SK-N-SH treated with all-trans-retinoic acid at 6 μM for 48 hours (cell line): ENCODE data around the gene DARS2.

ENCODE experiments used
- ATAC-seq: fragments of 200-7000 bp; cut with Tn5 transposase; 3 replicates; pipeline ENCODE4 v1.9.1; 2020; ENCODE audit warnings: mild to moderate bottlenecking, moderate library complexity
- ARNTL ChIP-seq: fragments of 450-650 bp; formaldehyde crosslinking; IDR thresholded peaks from 2 replicates; pipeline ENCODE4 v1.5.0; 2020; ENCODE audit warnings: low read depth, mild to moderate bottlenecking, moderate library complexity, borderline replicate concordance
- BACH2 ChIP-seq: fragments of 250-450 bp; sonication (Bioruptor Pico); IDR thresholded peaks from 2 replicates; pipeline ENCODE4 v1.9.0; 2021; ENCODE audit warnings: mild to moderate bottlenecking, borderline replicate concordance
- CREB5 ChIP-seq: fragments of 250-450 bp; sonication (Bioruptor Pico); IDR thresholded peaks from 2 replicates; pipeline ENCODE4 v1.5.1; 2020; ENCODE audit warnings: low read depth, mild to moderate bottlenecking, moderate library complexity
- CSDC2 ChIP-seq: fragments of 250-450 bp; sonication (Bioruptor Pico); IDR thresholded peaks from 2 replicates; pipeline ENCODE4 v1.5.0; 2020; ENCODE audit warnings: mild to moderate bottlenecking, moderate library complexity
- CSRNP3 ChIP-seq: fragments of 250-450 bp; sonication (Bioruptor Pico); IDR thresholded peaks from 2 replicates; pipeline ENCODE4 v1.5.1; 2021; ENCODE audit warnings: mild to moderate bottlenecking, moderate library complexity
- ESRRG ChIP-seq: fragments of 250-450 bp; sonication (Bioruptor Pico); IDR thresholded peaks from 2 replicates; pipeline ENCODE4 v1.6.1; 2021; ENCODE audit warnings: mild to moderate bottlenecking
- GLIS3 ChIP-seq: fragments of 250-450 bp; sonication (Bioruptor Pico); IDR thresholded peaks from 2 replicates; pipeline ENCODE4 v1.5.0; 2020; ENCODE audit warnings: mild to moderate bottlenecking, moderate library complexity
- ISL1 ChIP-seq: fragments of 250-450 bp; sonication (Bioruptor Pico); IDR thresholded peaks from 2 replicates; pipeline ENCODE4 v2.1.2; 2022; ENCODE audit warnings: mild to moderate bottlenecking, moderate library complexity
- OSR1 ChIP-seq: fragments of 250-450 bp; sonication (Bioruptor Pico); IDR thresholded peaks from 2 replicates; pipeline ENCODE4 v1.8.0; 2022; ENCODE audit warnings: moderate library complexity, mild to moderate bottlenecking, inconsistent platforms
- PATZ1 ChIP-seq: fragments of 250-450 bp; sonication (Bioruptor Pico); IDR thresholded peaks from 2 replicates; pipeline ENCODE4 v1.8.0; 2020; ENCODE audit warnings: mild to moderate bottlenecking, moderate library complexity, borderline replicate concordance
- POU6F1 ChIP-seq: fragments of 250-450 bp; sonication (Bioruptor Pico); IDR thresholded peaks from 2 replicates; pipeline ENCODE4 v1.8.0; 2021; ENCODE audit warnings: low read depth, mild to moderate bottlenecking, moderate library complexity, borderline replicate concordance
- PPARA ChIP-seq: fragments of 250-450 bp; sonication (Bioruptor Pico); IDR thresholded peaks from 2 replicates; pipeline ENCODE4 v1.5.0; 2020; ENCODE audit warnings: mild to moderate bottlenecking, borderline replicate concordance
- RARB ChIP-seq: fragments of 250-450 bp; sonication (Bioruptor Pico); IDR thresholded peaks from 2 replicates; pipeline ENCODE4 v1.8.0; 2021; ENCODE audit warnings: mild to moderate bottlenecking, moderate library complexity
- SNAI2 ChIP-seq: fragments of 250-450 bp; sonication (Bioruptor Pico); IDR thresholded peaks from 2 replicates; pipeline ENCODE4 v1.5.0; 2020; ENCODE audit warnings: mild to moderate bottlenecking, moderate library complexity
- TCF4 ChIP-seq: fragments of 250-450 bp; sonication (Bioruptor Pico); IDR thresholded peaks from 2 replicates; pipeline ENCODE4 v1.8.0; 2021; ENCODE audit warnings: mild to moderate bottlenecking, moderate library complexity, borderline replicate concordance
- TOX ChIP-seq: fragments of 250-450 bp; sonication (Bioruptor Pico); IDR thresholded peaks from 2 replicates; pipeline ENCODE4 v1.8.0; 2021; ENCODE audit warnings: mild to moderate bottlenecking, moderate library complexity, borderline replicate concordance
- TSHZ2 ChIP-seq: fragments of 250-450 bp; sonication (Bioruptor Pico); IDR thresholded peaks from 2 replicates; pipeline ENCODE4 v1.5.0; 2020; ENCODE audit warnings: mild to moderate bottlenecking, moderate library complexity
- ZC3H10 ChIP-seq: fragments of 250-450 bp; sonication (Bioruptor Pico); IDR thresholded peaks from 2 replicates; pipeline ENCODE4 v1.5.1; 2021; ENCODE audit warnings: mild to moderate bottlenecking, moderate library complexity
- ZFP3 ChIP-seq: fragments of 250-450 bp; sonication (Bioruptor Pico); IDR thresholded peaks from 2 replicates; pipeline ENCODE4 v1.5.0; 2020; ENCODE audit warnings: mild to moderate bottlenecking, moderate library complexity
- ZFP30 ChIP-seq: fragments of 450-650 bp; formaldehyde crosslinking; IDR thresholded peaks from 2 replicates; pipeline ENCODE4 v1.5.0; 2022; ENCODE audit warnings: mild to moderate bottlenecking, moderate library complexity
- ZNF565 ChIP-seq: fragments of 450-650 bp; formaldehyde crosslinking; conservative IDR thresholded peaks from 2 replicates; pipeline ENCODE4 v1.5.0; 2020; ENCODE audit warnings: low read depth, mild to moderate bottlenecking, moderate library complexity
- ZNF70 ChIP-seq: fragments of 450-650 bp; formaldehyde crosslinking; IDR thresholded peaks from 2 replicates; pipeline ENCODE4 v1.5.0; 2020; ENCODE audit warnings: mild to moderate bottlenecking, moderate library complexity
- ZNF8 ChIP-seq: fragments of 450-650 bp; formaldehyde crosslinking; IDR thresholded peaks from 2 replicates; pipeline ENCODE4 v1.5.0; 2020; ENCODE audit warnings: mild to moderate bottlenecking, moderate library complexity

DARS2 gene

GRCh38 chr1:173867141-173867752 lies 42.8 kb downstream of the DARS2 start:
- TF ChIP-seq ARNTL (CRISPR knock-in tag) = no peak
- no peak for TF ChIP-seq TSHZ2 (CRISPR knock-in tag)
- TF ChIP-seq CREB5 (CRISPR knock-in tag) = no peak
- no peak for TF ChIP-seq ZNF565 (CRISPR knock-in tag)
- TF ChIP-seq OSR1 (CRISPR knock-in tag) = no peak
- TF ChIP-seq POU6F1 = no peak
- no peak for TF ChIP-seq RARB (CRISPR knock-in tag)
- no peak for TF ChIP-seq ZC3H10 (CRISPR knock-in tag)
- TF ChIP-seq GLIS3 (CRISPR knock-in tag) = no peak
- no peak for TF ChIP-seq BACH2
- TF ChIP-seq CSRNP3 (CRISPR knock-in tag) = no peak; the same call in 1 of the 2 replicates
- TF ChIP-seq ZNF70 (CRISPR knock-in tag) = no peak
- TF ChIP-seq ZNF8 (CRISPR knock-in tag) = no peak
- no peak for TF ChIP-seq CSDC2 (CRISPR knock-in tag)
- no peak for TF ChIP-seq PPARA
- TF ChIP-seq TCF4 (CRISPR knock-in tag) = no peak
- ATAC-seq = peak; percentile 7; the same call in 2 of the 3 replicates

- ATAC-seq = peak; percentile 91
- TF ChIP-seq ZFP3 (no peak), BACH2 (no peak), CREB5 (CRISPR knock-in tag) (no peak), ARNTL (CRISPR knock-in tag) (no peak), TOX (CRISPR knock-in tag) (peak; percentile 92; the same call in 1 of the 2 replicates), ZNF8 (CRISPR knock-in tag) (no peak), ZFP30 (CRISPR knock-in tag) (no peak), ZNF70 (CRISPR knock-in tag) (peak; percentile 79; the same call in 1 of the 2 replicates), CSDC2 (CRISPR knock-in tag) (no peak), TCF4 (CRISPR knock-in tag) (no peak), ZNF565 (CRISPR knock-in tag) (no peak), RARB (CRISPR knock-in tag) (peak; percentile 95), PPARA (no peak), SNAI2 (CRISPR knock-in tag) (no peak), CSRNP3 (CRISPR knock-in tag) (no peak), OSR1 (CRISPR knock-in tag) (0 out of 2 replicates have a peak, but pooled peaks have one; percentile 22), ESRRG (no peak), ZC3H10 (CRISPR knock-in tag) (peak; percentile 87), POU6F1 (0 out of 2 replicates have a peak, but pooled peaks have one; percentile 31), PATZ1 (CRISPR knock-in tag) (no peak; the same call in 1 of the 2 replicates), ISL1 (CRISPR knock-in tag) (no peak)
These were observed 43.3 kb downstream of the DARS2 start, which contains the start of gene GAS5 for GRCh38 chr1:173867753-173868265. Gene GAS5 (minus strand): TSS chr1:173867989.
